CD4-positive, alpha-beta memory T cell (primary cell): ENCODE data around the gene GIGYF1. TPM values are rescaled to one million over a fixed set of nuclear protein-coding genes. Genes with fewer than 3 reads are reported as not detected.

Experiments used
- CTCF ChIA-PET: fragments of 350-600 bp; sonication (Branson Sonifier 250); formaldehyde crosslinking; loops from one replicate; lab custom pipeline; 2021; ENCODE audit warnings: inconsistent platforms; ENCODE audit not compliant: partially characterized antibody; lab: Charles Lee
- POLR2A ChIA-PET: fragments of 350-600 bp; sonication (Branson Sonifier 250); formaldehyde crosslinking; loops from one replicate; lab custom pipeline; 2021; ENCODE audit not compliant: partially characterized antibody; lab: Charles Lee
- DNase-seq, 5 donors: peaks; one replicate each; pipeline versions ENCODE4 v3.0.0 to v3.0.0-alpha.2; 2020 to 2022; ENCODE audit warnings: mixed read lengths in 1 of 5
- H3K27ac ChIP-seq: one replicate; pipeline ENCODE4 v1.7.0; 2013; ENCODE audit warnings: low read depth, low read length
- H3K27me3 ChIP-seq: 2 replicates; pipeline ENCODE4 v1.7.0; 2013; ENCODE audit warnings: mild to moderate bottlenecking, low read length, moderate library complexity; ENCODE audit not compliant: insufficient read depth
- H3K36me3 ChIP-seq: 2 replicates; pipeline ENCODE4 v1.7.0; 2013; ENCODE audit warnings: mild to moderate bottlenecking, low read length, moderate library complexity; ENCODE audit not compliant: insufficient read depth
- H3K4me1 ChIP-seq: 2 replicates; pipeline ENCODE4 v1.7.0; 2013; ENCODE audit warnings: mild to moderate bottlenecking, low read length, moderate library complexity; ENCODE audit not compliant: insufficient read depth
- H3K4me3 ChIP-seq, 2 donors: one replicate each; pipeline ENCODE4 v1.7.0; 2013; ENCODE audit warnings: low read length in 2 of 2, mild to moderate bottlenecking in 1 of 2
- H3K9me3 ChIP-seq, 2 donors: one replicate each; pipeline ENCODE4 v1.7.0; 2013; ENCODE audit warnings: low read length in 2 of 2, control low read depth in 1 of 2; ENCODE audit not compliant: control insufficient read depth in 1 of 2
- H3K27ac Mint-ChIP-seq, 7 donors: one replicate each; pipeline ENCODE4 v1.8.0; 2020 to 2021; ENCODE audit warnings: mixed read lengths in 7 of 7, mild to moderate bottlenecking in 6 of 7, inconsistent platforms in 3 of 7, moderate library complexity in 3 of 7
- H3K27me3 Mint-ChIP-seq, 2 donors: one replicate each; pipeline ENCODE4 v1.8.0; 2020 to 2021; ENCODE audit warnings: mixed read lengths in 2 of 2
- H3K36me3 Mint-ChIP-seq, 2 donors: one replicate each; pipeline ENCODE4 v1.8.0; 2020 to 2021; ENCODE audit warnings: mixed read lengths in 2 of 2, inconsistent platforms in 1 of 2, mild to moderate bottlenecking in 1 of 2
- H3K4me1 Mint-ChIP-seq, 4 donors: one replicate each; pipeline ENCODE4 v1.8.0; 2020 to 2021; ENCODE audit warnings: mixed read lengths in 4 of 4, mild to moderate bottlenecking in 1 of 4
- H3K4me3 Mint-ChIP-seq, 8 donors: one replicate each; pipeline ENCODE4 v1.8.0; 2020 to 2021; ENCODE audit warnings: mixed read lengths in 8 of 8, mild to moderate bottlenecking in 7 of 8, moderate library complexity in 6 of 8, inconsistent platforms in 3 of 8
- H3K9me3 Mint-ChIP-seq, 8 donors: one replicate each; pipeline ENCODE4 v1.8.0; 2020 to 2021; ENCODE audit warnings: mixed read lengths in 8 of 8, mild to moderate bottlenecking in 5 of 8, inconsistent platforms in 3 of 8, moderate library complexity in 1 of 8
- intact Hi-C: fragments of 100-400 bp; cut with micrococcal nuclease; formaldehyde crosslinking; loops from one replicate; pipeline ENCODE4 v1.15.1; 2023
- polyA plus RNA-seq, 2 donors: library from polyadenylated mRNA; unstranded; fragments of 300-500 nt; fragmentation: Illumina TruSeq; gene quantifications; one replicate each; pipeline ENCODE4 v1.2.3, GENCODE V29; 2021
- total RNA-seq, 2 experiments: library from RNA; stranded (reverse); gene quantifications; one replicate each; pipeline ENCODE4 v1.2.3, GENCODE V29; 2021

The GIGYF1 gene
- total and polyA plus RNA-seq, 4 experiments from 2014 or later, result 0.19 to 118 (median 59.7) TPM

GRCh38 chr7:100699018-100699417 is 5.0 kb upstream of the GIGYF1 start:
- no peak overlapping the region for H3K4me3 Mint-ChIP-seq

GRCh38 chr7:100696123-100696521 is 2.1 kb upstream of the GIGYF1 start:
- Mint-ChIP-seq H3K36me3 (peaks cover 3 to 5% of the 10 kb centered on the region in 2 donors), H3K4me3 (peak overlapping the region in 4 of 8 donors; percentile 12 to 64 (median 50)), H3K4me1 (peaks cover 19 to 34% (median 25%) of the 10 kb centered on the region in 4 donors), H3K9me3 (no peaks in the 10 kb centered on the region), H3K27ac (peak overlapping the region in 5 of 7 donors; percentile 70 to 94 (median 81)), H3K27me3 (peaks cover 5 to 6% of the 10 kb centered on the region in 2 donors)
- H3K9me3 ChIP-seq, result no peaks in the 10 kb centered on the region
- DNase-seq, result no peak
- no peaks in the 10 kb centered on the region for H3K27me3 ChIP-seq
- H3K4me3 ChIP-seq, result no peak overlapping the region
- no peak overlapping the region for H3K27ac ChIP-seq
- POLR2A ChIA-PET, result interaction anchor here (0.9 to 2.0 kb wide), 5 partner anchors 9 to 218 kb away, joined by 3 to 5 read pairs (median 3); partner anchors contain the start of genes MOSPD3 and POP7
- peaks cover 29% of the 10 kb centered on the region for H3K4me1 ChIP-seq
- H3K36me3 ChIP-seq, result no peaks in the 10 kb centered on the region
- intact Hi-C loops, result no loop called here
- CTCF ChIA-PET, result interaction anchor here (0.7 to 3.5 kb wide), 2 partner anchors 9 to 62 kb away, joined by 3 to 39 read pairs; partner anchors contain the start of gene POP7

More at GRCh38 chr7:100699018-100699417, 5.0 kb upstream of the GIGYF1 start:
- H3K27me3 ChIP-seq, result no peaks in the 10 kb centered on the region
- no peak overlapping the region for H3K27ac ChIP-seq
- H3K4me1 ChIP-seq, result peaks cover 7% of the 10 kb centered on the region
- no peaks in the 10 kb centered on the region for H3K36me3 Mint-ChIP-seq
- intact Hi-C loops, result no loop called here
- no peaks in the 10 kb centered on the region for H3K9me3 ChIP-seq
- peaks cover 6 to 8% of the 10 kb centered on the region in 2 donors for H3K27me3 Mint-ChIP-seq
- H3K4me1 Mint-ChIP-seq, result peaks cover 4 to 11% (median 5%) of the 10 kb centered on the region in 4 donors
- H3K36me3 ChIP-seq, result no peaks in the 10 kb centered on the region
- H3K9me3 Mint-ChIP-seq, result no peaks in the 10 kb centered on the region
- CTCF ChIA-PET, result interaction anchor here (0.7 kb wide), 1 partner anchor 153 kb away, joined by 3 read pairs; the partner anchor contains the start of gene SLC12A9
- H3K27ac Mint-ChIP-seq, result no peak overlapping the region
- DNase-seq, result no peak
- H3K4me3 ChIP-seq, result no peak overlapping the region
- POLR2A ChIA-PET, result interaction anchor here (0.6 kb wide), 2 partner anchors 26 to 362 kb away, joined by 3 to 4 read pairs; no protein-coding TSS in a partner anchor

- Histone ChIP-seq H3K4me1 (peaks cover 40% of the 10 kb centered on the region), H3K4me3 (peak overlapping the region; percentile 46 to 53), H3K27ac (peak overlapping the region; percentile 51), H3K27me3 (no peaks in the 10 kb centered on the region), H3K9me3 (no peaks in the 10 kb centered on the region), H3K36me3 (peaks cover 9% of the 10 kb centered on the region)
- ChIA-PET CTCF (interaction anchor here (0.7 to 5.7 kb wide), 25 partner anchors 7 to 286 kb away, joined by 3 to 88 read pairs (median 12); partner anchors contain the start of genes FBXO24, LRCH4, MOSPD3 and PCOLCE), POLR2A (interaction anchor here (0.6 to 7.0 kb wide), 16 partner anchors 9 to 265 kb away, joined by 3 to 53 read pairs (median 6); partner anchors contain the start of genes FBXO24, LRCH4, MOSPD3 and POP7)
- intact Hi-C loops, result loop anchor here (1.0 to 5.0 kb wide), 3 partner anchors 12 to 211 kb away; partner anchors contain the start of genes NYAP1 and SLC12A9
- Mint-ChIP-seq H3K4me3 (peak overlapping the region; percentile 88 to 96 (median 92)), H3K9me3 (no peaks in the 10 kb centered on the region), H3K27ac (peak overlapping the region; percentile 87 to 98 (median 92)), H3K4me1 (peaks cover 23 to 51% (median 35%) of the 10 kb centered on the region in 4 donors), H3K27me3 (no peaks in the 10 kb centered on the region), H3K36me3 (peaks cover 5 to 8% of the 10 kb centered on the region in 2 donors)
- no peak for DNase-seq
Observed at GRCh38 chr7:100693312-100694097, 545 bp downstream of the GIGYF1 start.

GRCh38 chr7:100692578-100692961 is 1.5 kb downstream of the GIGYF1 start:
- intact Hi-C loops, result loop anchor here (5.0 kb wide), 1 partner anchor 160 kb away; the partner anchor contains the start of gene SLC12A9

GRCh38 chr7:100691676-100692577 is 2.1 kb downstream of the GIGYF1 start:
- POLR2A ChIA-PET, result interaction anchor here (0.6 to 7.0 kb wide), 12 partner anchors 10 to 127 kb away, joined by 3 to 53 read pairs (median 6); partner anchors contain the start of genes FBXO24, GNB2, LRCH4 and POP7
- peak overlapping the region; percentile 36 to 93 (median 79) for H3K27ac Mint-ChIP-seq
- peaks cover 24% of the 10 kb centered on the region for H3K36me3 ChIP-seq
- H3K27me3 Mint-ChIP-seq, result no peaks in the 10 kb centered on the region
- H3K27me3 ChIP-seq, result no peaks in the 10 kb centered on the region
- no peaks in the 10 kb centered on the region for H3K9me3 ChIP-seq
- DNase-seq, result peak; percentile 73 to 80 (median 78)
- CTCF ChIA-PET, result interaction anchor here (0.7 to 5.7 kb wide), 41 partner anchors 9 to 260 kb away, joined by 3 to 88 read pairs (median 5); partner anchors contain the start of genes FBXO24, GNB2, LRCH4 and MOSPD3
- peak overlapping the region in 1 of 2 donors; percentile 7 for H3K4me3 ChIP-seq
- peaks cover 5 to 10% of the 10 kb centered on the region in 2 donors for H3K36me3 Mint-ChIP-seq
- no peak overlapping the region for H3K27ac ChIP-seq
- no peaks in the 10 kb centered on the region for H3K9me3 Mint-ChIP-seq
- peak overlapping the region; percentile 88 to 96 (median 92) for H3K4me3 Mint-ChIP-seq
- peaks cover 23 to 51% (median 36%) of the 10 kb centered on the region in 4 donors for H3K4me1 Mint-ChIP-seq
- intact Hi-C loops, result loop anchor here (1.0 to 5.0 kb wide), 6 partner anchors 19 to 160 kb away; partner anchors contain the start of genes GNB2 and SLC12A9
- peaks cover 40% of the 10 kb centered on the region for H3K4me1 ChIP-seq

More at GRCh38 chr7:100692578-100692961, 1.5 kb downstream of the GIGYF1 start:
- peaks cover 5 to 10% of the 10 kb centered on the region in 2 donors for H3K36me3 Mint-ChIP-seq
- Histone ChIP-seq H3K27me3 (no peaks in the 10 kb centered on the region), H3K36me3 (peaks cover 18% of the 10 kb centered on the region), H3K4me1 (peaks cover 40% of the 10 kb centered on the region), H3K27ac (no peak overlapping the region), H3K9me3 (no peaks in the 10 kb centered on the region), H3K4me3 (peak overlapping the region in 1 of 2 donors; percentile 7)
- ChIA-PET POLR2A (interaction anchor here (0.7 to 7.0 kb wide), 16 partner anchors 8 to 264 kb away, joined by 3 to 53 read pairs (median 6); partner anchors contain the start of genes FBXO24, GNB2, LRCH4 and MOSPD3), CTCF (interaction anchor here (0.8 to 5.7 kb wide), 25 partner anchors 8 to 285 kb away, joined by 3 to 88 read pairs (median 10); partner anchors contain the start of genes FBXO24, LRCH4, MOSPD3 and PCOLCE)
- no peaks in the 10 kb centered on the region for H3K9me3 Mint-ChIP-seq
- peak overlapping the region; percentile 88 to 96 (median 92) for H3K4me3 Mint-ChIP-seq
- H3K4me1 Mint-ChIP-seq, result peaks cover 23 to 51% (median 36%) of the 10 kb centered on the region in 4 donors
- peak overlapping the region; percentile 70 to 93 (median 92) for H3K27ac Mint-ChIP-seq
- no peaks in the 10 kb centered on the region for H3K27me3 Mint-ChIP-seq
- DNase-seq, result no peak
